ENCODE data around the gene GGTLC2.

- TF ChIP-seq, protein P1, sequence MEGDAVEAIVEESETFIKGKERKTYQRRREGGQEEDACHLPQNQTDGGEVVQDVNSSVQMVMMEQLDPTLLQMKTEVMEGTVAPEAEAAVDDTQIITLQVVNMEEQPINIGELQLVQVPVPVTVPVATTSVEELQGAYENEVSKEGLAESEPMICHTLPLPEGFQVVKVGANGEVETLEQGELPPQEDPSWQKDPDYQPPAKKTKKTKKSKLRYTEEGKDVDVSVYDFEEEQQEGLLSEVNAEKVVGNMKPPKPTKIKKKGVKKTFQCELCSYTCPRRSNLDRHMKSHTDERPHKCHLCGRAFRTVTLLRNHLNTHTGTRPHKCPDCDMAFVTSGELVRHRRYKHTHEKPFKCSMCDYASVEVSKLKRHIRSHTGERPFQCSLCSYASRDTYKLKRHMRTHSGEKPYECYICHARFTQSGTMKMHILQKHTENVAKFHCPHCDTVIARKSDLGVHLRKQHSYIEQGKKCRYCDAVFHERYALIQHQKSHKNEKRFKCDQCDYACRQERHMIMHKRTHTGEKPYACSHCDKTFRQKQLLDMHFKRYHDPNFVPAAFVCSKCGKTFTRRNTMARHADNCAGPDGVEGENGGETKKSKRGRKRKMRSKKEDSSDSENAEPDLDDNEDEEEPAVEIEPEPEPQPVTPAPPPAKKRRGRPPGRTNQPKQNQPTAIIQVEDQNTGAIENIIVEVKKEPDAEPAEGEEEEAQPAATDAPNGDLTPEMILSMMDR (conservative IDR thresholded peaks at IDR 0.05 in 1 of 2, IDR thresholded peaks at IDR 0.05 in 1 of 2; ENCODE audit: extremely low read depth in 1 of 2, insufficient read depth in 1 of 2, low read depth in 1 of 2, low read length in 2 of 2) = no peak
- no peak for TF ChIP-seq EZH2 (IDR thresholded peaks at IDR 0.05; ENCODE audit: borderline replicate concordance, low read length)
Measured at GRCh38 chr22:22674467-22674866, 30.1 kb downstream of the GGTLC2 start.

All from mammary epithelial cell (primary cell).